ENCODE measurements around the gene PRKN.

Gene PRKN

DNA sequence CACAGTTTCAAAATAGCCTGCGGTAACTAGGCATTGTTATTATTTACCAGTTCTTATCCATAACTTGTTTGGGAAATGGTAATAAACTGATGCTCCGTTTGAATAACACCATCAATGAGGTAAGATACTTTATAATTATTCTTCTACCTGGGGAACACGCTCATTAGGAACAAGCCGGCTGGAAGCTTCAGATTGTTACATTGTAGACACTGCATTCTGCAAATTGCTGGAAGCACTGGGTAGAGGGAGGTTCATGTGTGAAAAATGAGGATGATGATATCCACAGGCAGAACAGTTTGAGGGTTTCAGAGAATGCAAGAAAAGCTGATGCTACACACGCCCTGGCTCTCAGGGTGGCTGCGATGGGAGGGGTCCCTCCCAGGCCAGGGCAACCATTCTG is 893.1 kb downstream of the PRKN start:
- TF ChIP-seq, protein P1, sequence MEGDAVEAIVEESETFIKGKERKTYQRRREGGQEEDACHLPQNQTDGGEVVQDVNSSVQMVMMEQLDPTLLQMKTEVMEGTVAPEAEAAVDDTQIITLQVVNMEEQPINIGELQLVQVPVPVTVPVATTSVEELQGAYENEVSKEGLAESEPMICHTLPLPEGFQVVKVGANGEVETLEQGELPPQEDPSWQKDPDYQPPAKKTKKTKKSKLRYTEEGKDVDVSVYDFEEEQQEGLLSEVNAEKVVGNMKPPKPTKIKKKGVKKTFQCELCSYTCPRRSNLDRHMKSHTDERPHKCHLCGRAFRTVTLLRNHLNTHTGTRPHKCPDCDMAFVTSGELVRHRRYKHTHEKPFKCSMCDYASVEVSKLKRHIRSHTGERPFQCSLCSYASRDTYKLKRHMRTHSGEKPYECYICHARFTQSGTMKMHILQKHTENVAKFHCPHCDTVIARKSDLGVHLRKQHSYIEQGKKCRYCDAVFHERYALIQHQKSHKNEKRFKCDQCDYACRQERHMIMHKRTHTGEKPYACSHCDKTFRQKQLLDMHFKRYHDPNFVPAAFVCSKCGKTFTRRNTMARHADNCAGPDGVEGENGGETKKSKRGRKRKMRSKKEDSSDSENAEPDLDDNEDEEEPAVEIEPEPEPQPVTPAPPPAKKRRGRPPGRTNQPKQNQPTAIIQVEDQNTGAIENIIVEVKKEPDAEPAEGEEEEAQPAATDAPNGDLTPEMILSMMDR (IDR thresholded peaks at IDR 0.05; ENCODE audit: low read depth, low read length), result no peak
- no peak overlapping the region for H3K4me3 ChIP-seq (ENCODE audit: low read depth, low read length)
- in situ Hi-C loops (cut with HindIII; ENCODE audit: low sequenced_read_pairs), result no loop called here
- no peak for DNase-seq (ENCODE audit: low read depth, low spot score)

DNA sequence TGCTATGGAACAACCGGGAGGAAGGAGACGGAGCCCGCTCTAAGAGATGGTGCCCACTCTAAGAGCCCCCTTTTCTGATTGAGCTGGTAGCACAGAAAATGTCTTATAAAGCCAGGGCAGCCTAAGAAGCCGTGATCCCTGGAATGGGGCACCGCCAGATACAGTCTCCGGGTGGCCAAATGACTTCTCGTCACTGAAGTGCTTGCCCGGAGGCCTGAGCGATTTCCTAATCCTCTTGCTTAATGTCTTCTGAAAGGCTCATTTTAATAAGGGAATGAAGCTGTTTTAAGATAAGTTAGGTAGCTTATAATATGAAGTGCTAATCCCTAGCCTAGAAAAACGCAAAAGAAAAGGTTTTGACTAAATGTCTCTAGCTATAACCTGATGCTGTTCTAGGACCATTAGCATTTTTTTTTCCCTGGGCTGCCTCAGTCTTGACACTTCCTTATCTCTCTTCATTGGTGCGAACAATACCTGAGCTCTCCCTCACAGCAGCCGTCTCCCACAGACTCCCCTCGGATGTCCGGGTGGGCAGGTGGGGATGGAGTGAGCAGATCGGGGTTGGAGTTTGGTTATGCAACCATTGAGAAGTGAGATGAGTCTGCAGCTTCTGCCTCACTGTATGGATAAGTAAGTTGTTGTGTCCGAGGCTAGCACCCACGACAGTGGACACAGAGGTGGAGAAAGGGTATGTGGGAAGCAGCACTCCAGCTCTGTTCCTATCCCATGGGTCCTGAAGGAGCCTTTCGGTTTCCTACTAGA is 894.3 kb downstream of the PRKN start:
- in situ Hi-C loops (cut with HindIII; ENCODE audit: low sequenced_read_pairs), result no loop called here
- no peak overlapping the region for H3K4me3 ChIP-seq (ENCODE audit: low read depth, low read length)
- no peak for DNase-seq (ENCODE audit: low read depth, low spot score)
- TF ChIP-seq, protein P1 (IDR thresholded peaks at IDR 0.05; ENCODE audit: low read depth, low read length), result no peak

DNA sequence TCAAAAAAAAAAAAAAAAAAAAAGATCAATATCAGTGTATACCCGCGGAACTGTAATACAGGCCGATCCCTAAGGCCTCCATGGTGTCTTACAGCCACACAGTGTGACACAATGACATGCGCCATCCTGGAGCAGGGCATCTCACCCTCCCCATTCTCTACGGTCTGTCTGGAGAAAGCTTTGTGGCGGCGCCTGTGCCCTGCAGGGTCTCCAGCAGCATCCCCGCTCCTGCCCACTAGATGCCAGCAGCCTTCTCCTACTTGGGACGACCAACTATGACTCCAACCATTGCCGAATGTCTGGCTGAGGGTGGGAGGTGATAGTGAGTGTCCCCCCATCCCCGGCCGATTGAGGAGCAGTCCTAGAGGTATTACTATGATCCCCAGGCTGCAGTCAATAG is 894.9 kb downstream of the PRKN start:
- TF ChIP-seq, protein P1 (IDR thresholded peaks at IDR 0.05; ENCODE audit: low read depth, low read length), result no peak
- no peak for DNase-seq (ENCODE audit: low read depth, low spot score)
- H3K4me3 ChIP-seq (ENCODE audit: low read depth, low read length), result no peak overlapping the region
- in situ Hi-C loops (cut with HindIII; ENCODE audit: low sequenced_read_pairs), result no loop called here

DNA sequence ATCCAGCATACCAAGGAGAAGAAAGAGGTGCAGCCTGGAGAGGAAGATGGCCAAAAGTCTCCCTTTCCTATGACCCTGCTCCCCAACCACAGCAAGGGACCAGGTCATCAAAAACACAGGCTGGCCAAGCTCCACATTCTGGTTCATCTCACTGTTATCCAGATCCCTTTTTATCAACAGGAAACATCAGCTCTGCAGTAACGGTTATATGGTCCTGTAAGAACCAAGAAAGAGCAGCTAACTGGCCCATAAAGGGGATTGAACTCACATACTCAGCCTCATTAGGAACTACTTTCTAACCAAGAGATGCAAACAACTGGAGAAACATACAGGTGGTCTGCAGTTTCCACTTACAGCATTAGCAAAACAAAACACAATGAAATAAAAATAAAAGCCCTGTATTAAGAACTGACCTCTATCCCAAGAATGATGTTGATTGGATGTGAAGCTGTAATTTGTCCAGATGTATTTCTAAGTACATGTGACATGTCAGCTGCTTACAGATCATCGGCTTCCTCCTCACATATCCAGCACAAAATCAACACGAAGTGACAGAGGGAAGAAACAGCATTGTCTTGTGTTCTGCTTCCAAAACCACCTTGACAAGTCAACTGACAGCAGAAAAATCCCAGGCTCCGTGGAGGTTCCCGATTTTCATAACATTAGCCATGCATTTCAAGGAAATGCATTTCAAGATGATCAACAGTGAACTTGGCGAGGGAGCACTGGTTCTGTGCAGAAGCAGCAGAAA is 896.5 kb downstream of the PRKN start:
- TF ChIP-seq, protein P1 (IDR thresholded peaks at IDR 0.05; ENCODE audit: low read depth, low read length), result no peak
- H3K4me3 ChIP-seq (ENCODE audit: low read depth, low read length), result no peak overlapping the region
- in situ Hi-C loops (cut with HindIII; ENCODE audit: low sequenced_read_pairs), result no loop called here
- DNase-seq (ENCODE audit: low read depth, low spot score), result no peak

DNA sequence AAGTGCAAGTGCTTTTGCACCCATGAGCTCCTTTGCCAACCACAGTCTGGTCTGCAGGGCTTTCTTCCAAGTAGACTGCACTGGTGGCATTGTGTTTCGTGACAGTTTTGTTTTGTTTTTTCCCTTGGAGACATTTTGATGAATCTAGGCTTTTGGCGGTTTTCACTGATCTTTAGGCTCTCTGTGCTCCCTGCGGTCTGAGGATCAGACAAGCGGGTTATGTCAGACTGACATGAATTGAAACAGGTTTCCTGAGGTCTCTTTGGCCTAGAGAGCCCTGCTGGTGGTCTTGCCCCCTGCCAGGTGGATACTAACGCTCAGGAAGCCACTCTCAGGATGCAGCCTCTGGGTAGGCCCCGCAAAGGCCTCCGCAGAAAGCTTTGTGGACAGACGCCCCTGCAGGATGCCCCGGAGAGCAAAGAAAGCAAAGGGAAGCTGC is 898.3 kb downstream of the PRKN start:
- TF ChIP-seq, protein P1 (IDR thresholded peaks at IDR 0.05; ENCODE audit: low read depth, low read length), result peak; percentile 8
- no peak overlapping the region for H3K4me3 ChIP-seq (ENCODE audit: low read depth, low read length)
- peak; percentile 30 for DNase-seq (ENCODE audit: low read depth, low spot score)
- in situ Hi-C loops (cut with HindIII; ENCODE audit: low sequenced_read_pairs), result no loop called here

DNA sequence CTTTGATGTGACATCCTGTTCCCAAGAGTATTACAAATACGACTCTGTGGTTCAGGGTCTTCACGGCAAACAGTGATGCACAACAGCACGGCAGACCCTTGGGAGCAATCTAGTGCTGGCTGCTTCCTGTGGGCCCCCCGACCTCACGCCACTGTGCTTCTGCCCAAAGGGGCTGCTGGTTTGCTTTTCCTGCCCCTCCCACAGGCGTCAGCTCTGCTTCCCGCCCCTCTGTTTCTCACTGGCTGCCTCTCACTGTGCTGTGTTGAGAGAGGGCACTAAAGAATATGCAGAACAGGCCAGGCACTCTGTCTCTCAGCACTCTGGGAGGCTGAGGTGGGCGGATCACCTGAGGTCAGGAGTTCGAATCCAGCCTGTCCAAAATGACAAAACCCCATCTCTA is 899.2 kb downstream of the PRKN start:
- no peak for DNase-seq (ENCODE audit: low read depth, low spot score)
- no peak overlapping the region for H3K4me3 ChIP-seq (ENCODE audit: low read depth, low read length)
- TF ChIP-seq, protein P1 (IDR thresholded peaks at IDR 0.05; ENCODE audit: low read depth, low read length), result no peak
- in situ Hi-C loops (cut with HindIII; ENCODE audit: low sequenced_read_pairs), result no loop called here

Measured in astrocyte of the spinal cord (primary cell).